B cell (primary cell): ENCODE results near the gene LAMC3.

Source experiments
- CTCF ChIP-seq: fragments of 200-600 bp; IDR thresholded peaks from one replicate; pipeline ENCODE4 v1.8.0; 2022; ENCODE audit warnings: antibody characterized with exemption, mild to moderate bottlenecking
- EZH2 ChIP-seq: IDR thresholded peaks from 2 replicates; pipeline ENCODE4 v1.6.1; 2012; ENCODE audit warnings: borderline replicate concordance, low read depth, mild to moderate bottlenecking, moderate library complexity, low read length; ENCODE audit not compliant: insufficient read depth, poor library complexity, severe bottlenecking

- TF ChIP-seq CTCF (no peak), EZH2 (no peak)
Observed at GRCh38 chr9:131027872-131028179, 18.9 kb downstream of the LAMC3 start.
